Body of pancreas (tissue), 4 donors: Measurements from ENCODE around the gene CORO1A.
"Not testable (repeated sequence)": the region's sequence is repeated elsewhere in the genome, so short reads cannot be mapped to it uniquely, and the experiment has no call there.

Experiments
- POLR2A ChIP-seq, 3 donors: fragments of 450-650 bp; IDR thresholded peaks; one replicate each; pipeline ENCODE4 v1.6.1; 2016; ENCODE audit warnings: antibody characterized with exemption in 3 of 3, mild to moderate bottlenecking in 2 of 3
- TF ChIP-seq, protein P1 (sequence below), 7 experiments: fragments of 450-650 bp in 4 of 7; fragments of 200-600 bp in 3 of 7; sonication (generic) in 3 of 7; IDR thresholded peaks; one replicate each; pipeline ENCODE4 v1.5.1; 2016 to 2019; ENCODE audit warnings: antibody characterized with exemption in 7 of 7

DNA sequence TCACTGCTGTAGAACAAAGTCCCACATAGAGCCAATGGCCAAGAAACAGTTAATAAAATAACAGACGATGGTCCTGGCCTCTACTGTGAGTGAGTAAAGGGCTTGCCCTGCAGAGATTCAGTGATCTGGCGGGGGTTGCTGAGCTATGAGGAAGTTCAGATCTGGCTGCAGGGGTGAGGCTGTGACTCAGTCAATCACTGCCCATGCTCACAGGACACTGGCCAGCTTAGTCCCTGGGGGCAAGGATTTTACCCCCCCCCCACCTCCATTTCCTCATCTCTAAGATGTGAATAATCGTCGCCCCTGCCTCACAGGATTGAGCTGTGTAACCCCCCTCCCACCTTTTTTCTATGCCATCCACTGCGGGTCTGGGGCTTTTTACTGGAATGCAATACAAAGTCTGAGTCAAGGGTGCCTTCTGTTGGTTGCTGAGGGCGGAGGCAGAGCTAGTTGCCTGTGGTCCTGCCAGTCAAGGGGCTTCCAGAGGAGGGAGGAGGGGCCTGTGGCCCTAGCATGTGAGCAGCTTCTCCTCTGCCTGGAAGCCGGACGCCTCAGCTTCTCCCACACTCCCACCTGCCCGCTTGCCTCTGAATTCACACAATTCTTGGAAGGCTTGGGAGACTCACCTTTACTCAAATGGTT lies 23.8 kb downstream of the CORO1A start:
- TF ChIP-seq, protein P1, sequence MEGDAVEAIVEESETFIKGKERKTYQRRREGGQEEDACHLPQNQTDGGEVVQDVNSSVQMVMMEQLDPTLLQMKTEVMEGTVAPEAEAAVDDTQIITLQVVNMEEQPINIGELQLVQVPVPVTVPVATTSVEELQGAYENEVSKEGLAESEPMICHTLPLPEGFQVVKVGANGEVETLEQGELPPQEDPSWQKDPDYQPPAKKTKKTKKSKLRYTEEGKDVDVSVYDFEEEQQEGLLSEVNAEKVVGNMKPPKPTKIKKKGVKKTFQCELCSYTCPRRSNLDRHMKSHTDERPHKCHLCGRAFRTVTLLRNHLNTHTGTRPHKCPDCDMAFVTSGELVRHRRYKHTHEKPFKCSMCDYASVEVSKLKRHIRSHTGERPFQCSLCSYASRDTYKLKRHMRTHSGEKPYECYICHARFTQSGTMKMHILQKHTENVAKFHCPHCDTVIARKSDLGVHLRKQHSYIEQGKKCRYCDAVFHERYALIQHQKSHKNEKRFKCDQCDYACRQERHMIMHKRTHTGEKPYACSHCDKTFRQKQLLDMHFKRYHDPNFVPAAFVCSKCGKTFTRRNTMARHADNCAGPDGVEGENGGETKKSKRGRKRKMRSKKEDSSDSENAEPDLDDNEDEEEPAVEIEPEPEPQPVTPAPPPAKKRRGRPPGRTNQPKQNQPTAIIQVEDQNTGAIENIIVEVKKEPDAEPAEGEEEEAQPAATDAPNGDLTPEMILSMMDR (IDR thresholded peaks at IDR 0.05): not testable (repeated sequence)
- not testable (repeated sequence) for TF ChIP-seq POLR2A (IDR thresholded peaks at IDR 0.05)
